Stimulated activated CD8-positive, alpha-beta memory T cell treated with anti-CD3 and anti-CD28 coated beads, Interleukin-4, amount 100 ng/mL, for 1 hour (primary cell): Measurements from ENCODE around the gene SV2B.

ENCODE experiments used
- DNase-seq, 2 donors: peaks; one replicate each; pipeline ENCODE4 v3.0.0-alpha.2; 2020; ENCODE audit warnings: low read depth in 2 of 2, low spot score in 1 of 2

SV2B gene

GRCh38 chr15:91263632-91264531 lies 163.8 kb downstream of the SV2B start:
- DNase-seq = no peak

- no peak for DNase-seq
These were observed 164.7 kb downstream of the SV2B start for GRCh38 chr15:91264651-91265351.

DNA sequence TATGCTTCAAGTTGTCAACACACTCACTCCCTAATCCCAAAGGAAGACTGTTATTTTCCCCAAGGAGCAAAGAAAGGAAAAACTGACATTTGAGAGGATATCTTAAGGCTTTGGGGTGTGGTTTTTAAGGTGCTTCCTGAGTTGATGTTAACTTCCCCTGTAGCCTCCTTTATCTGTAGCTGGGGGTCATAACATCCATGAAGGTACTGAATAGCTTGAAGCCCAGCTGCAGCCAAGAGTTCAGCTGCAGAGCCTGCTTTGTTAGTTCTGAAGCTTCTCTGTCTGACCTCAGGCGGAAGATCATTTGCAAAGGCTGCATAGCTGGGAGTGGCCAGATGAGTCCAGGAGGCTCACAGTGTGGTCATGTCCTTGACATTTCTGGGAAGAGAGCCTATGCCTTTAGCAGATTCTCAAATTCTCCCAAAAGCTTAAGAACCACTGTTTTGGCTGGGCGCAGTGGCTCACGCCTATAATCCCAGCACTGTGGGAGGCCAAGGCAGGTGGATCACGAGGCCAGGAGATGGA lies 165.4 kb downstream of the SV2B start:
- no peak for DNase-seq

GRCh38 chr15:91268510-91268909 lies 168.5 kb downstream of the SV2B start:
- no peak for DNase-seq

DNA sequence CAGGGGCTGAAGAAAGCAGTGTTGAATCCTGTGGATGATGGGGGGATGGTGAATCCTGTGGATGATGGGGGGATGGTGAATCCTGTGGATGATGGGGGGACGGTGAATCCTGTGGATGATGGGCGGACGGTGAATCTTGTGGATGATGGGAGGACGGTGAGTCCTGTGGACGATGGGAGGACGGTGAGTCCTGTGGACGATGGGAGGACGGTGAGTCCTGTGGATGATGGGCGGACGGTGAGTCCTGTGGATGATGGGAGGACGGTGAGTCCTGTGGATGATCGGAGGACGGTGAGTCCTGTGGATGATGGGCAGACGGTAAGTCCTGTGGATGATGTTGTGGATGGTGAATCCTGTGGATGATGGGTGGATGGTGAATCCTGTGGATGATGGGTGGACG lies 170.7 kb downstream of the SV2B start:
- DNase-seq = no peak

GRCh38 chr15:91271565-91272153 lies 171.6 kb downstream of the SV2B start:
- DNase-seq = peak; percentile 8 to 35

- no peak for DNase-seq
These were observed 175.8 kb downstream of the SV2B start for GRCh38 chr15:91275844-91276243.

- DNase-seq = no peak
These were observed 178.9 kb downstream of the SV2B start for GRCh38 chr15:91278951-91279350.

DNA sequence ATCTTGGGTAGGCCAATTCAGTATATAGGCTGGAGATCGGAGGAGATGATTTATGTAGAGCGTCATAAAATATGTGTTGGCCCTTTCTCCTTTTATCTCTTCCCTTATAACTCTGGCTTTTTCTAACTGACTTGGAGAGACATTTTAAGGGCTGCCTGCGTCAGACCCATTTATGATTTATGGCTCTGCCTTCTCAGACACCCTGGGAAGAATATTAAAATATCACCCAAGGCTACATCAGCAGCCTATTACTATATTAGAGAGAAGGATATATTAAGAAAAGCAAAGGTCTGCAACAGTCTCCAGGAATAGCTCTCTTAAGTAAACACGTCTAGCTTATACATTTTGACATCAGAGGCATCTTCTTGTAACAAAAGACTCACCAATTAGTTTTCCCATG lies 179.4 kb downstream of the SV2B start:
- no peak for DNase-seq

DNA sequence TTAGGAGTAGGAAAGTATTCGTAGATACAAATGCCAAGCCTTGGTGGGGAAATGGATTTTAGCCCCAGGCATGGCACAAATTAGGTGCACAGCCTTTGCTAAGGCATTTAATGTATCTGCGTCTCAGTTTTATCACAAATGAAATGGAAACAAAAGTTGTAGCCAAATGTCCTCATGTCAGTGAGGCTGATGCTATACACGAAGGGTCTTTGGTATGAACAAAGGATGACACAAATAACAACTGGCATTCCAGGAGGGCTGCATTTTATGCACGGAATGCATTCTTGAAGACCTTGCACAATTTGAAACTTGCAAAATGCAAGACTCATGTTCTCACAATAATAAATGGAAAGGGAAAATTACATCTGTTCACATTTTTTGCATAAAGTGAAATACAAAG lies 181.9 kb downstream of the SV2B start:
- no peak for DNase-seq

GRCh38 chr15:91282486-91282885 lies 182.4 kb downstream of the SV2B start:
- no peak for DNase-seq

DNA sequence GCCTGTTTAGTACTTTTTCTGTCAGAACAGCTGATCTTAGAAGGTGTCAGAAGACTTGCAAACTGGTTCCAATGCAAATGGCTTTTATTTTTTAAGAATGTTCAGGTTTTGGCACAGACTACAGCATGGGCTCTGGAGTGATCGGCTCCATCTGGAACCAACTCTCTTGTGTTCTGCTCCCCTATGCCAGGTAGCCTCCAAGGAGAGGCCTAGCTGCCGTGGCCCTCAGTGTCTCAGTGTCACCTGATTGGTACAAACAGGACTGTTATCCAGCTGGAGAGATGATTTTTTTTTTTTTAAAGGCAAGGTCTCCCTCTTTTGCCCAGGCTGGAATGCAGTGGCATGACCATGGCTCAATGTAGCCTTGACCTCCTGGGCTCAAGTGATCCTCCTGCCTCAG lies 183.1 kb downstream of the SV2B start:
- DNase-seq = no peak

- no peak for DNase-seq
These were observed 184.9 kb downstream of the SV2B start for GRCh38 chr15:91284758-91285466.

DNA sequence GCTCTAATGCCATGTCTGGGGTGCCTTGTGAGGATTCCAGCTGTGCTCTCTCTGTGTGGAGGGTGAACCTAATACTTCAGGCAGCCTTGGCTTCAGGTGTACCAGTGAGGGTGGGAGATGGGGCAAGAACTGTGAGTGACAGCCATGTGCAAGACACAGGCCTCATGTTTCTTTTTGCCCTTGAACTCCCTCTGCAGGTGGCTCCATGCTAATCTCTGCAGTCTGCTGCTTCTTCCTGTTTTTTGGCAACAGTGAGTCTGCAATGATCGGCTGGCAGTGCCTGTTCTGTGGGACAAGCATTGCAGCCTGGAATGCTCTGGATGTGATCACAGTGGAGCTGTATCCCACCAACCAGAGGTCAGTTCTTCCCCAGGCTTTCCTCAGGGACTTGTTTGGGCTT lies 189.3 kb downstream of the SV2B start:
- DNase-seq = no peak

- no peak for DNase-seq
These were observed 190.5 kb downstream of the SV2B start for GRCh38 chr15:91290553-91290952.

- no peak for DNase-seq
These were observed 191.6 kb downstream of the SV2B start for GRCh38 chr15:91291673-91292072.

DNA sequence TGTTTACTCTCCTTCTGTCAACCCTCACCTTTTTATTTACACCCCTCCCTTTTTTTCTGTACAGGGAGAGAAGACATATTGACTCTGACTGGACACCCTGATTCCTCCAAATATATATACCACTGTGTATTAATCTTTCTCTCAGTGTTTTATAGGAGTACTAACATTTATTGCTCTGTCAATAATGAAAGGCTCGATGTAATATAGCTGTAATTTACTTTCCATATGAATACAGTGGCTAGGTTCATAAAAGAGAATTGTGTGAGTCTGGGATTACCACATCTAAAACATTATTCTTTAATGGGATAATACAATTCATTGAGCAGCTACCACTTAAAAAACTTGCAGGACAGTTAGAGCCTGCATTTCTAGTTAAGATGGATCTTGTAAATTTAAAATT lies 194.3 kb downstream of the SV2B start:
- DNase-seq = no peak

- no peak for DNase-seq
These were observed 194.7 kb downstream of the SV2B start for GRCh38 chr15:91294795-91295194.

GRCh38 chr15:91298101-91298500 lies 198.0 kb downstream of the SV2B start:
- no peak for DNase-seq

- DNase-seq = no peak
These were observed 202.8 kb downstream of the SV2B start for GRCh38 chr15:91302588-91303439.
